GM12891 (cell line): ENCODE data around the gene CD276.

Experiments used
- DNase-seq: peaks from one replicate; pipeline ENCODE4 v3.0.0; 2011; ENCODE audit warnings: low spot score; ENCODE audit not compliant: insufficient read length
- FAIRE-seq: peaks from 2 replicates; lab custom pipeline; 2011; peaks lifted over from hg19 to GRCh38; lab: Jason Lieb, UNC
- PAX5 ChIP-seq: IDR thresholded peaks from 2 replicates; pipeline ENCODE4 v1.6.1; 2011; ENCODE audit warnings: low read length, moderate library complexity, mild to moderate bottlenecking; ENCODE audit not compliant: insufficient read depth, severe bottlenecking
- POLR2A ChIP-seq: IDR thresholded peaks from 2 replicates; pipeline ENCODE4 v1.6.1; 2011; ENCODE audit warnings: low read depth, low read length, control low read depth
- POLR2AphosphoS5 ChIP-seq: IDR thresholded peaks from 2 replicates; pipeline ENCODE4 v1.6.1; 2011; ENCODE audit warnings: low read depth, low read length, control low read depth
- POU2F2 ChIP-seq: IDR thresholded peaks from 2 replicates; pipeline ENCODE4 v1.6.1; 2011; ENCODE audit warnings: low read depth, mild to moderate bottlenecking, control low read depth, low read length, moderate library complexity
- SPI1 ChIP-seq: IDR thresholded peaks from 2 replicates; pipeline ENCODE4 v1.6.1; 2011; ENCODE audit warnings: low read depth, low read length, control low read depth
- TAF1 ChIP-seq: IDR thresholded peaks from 2 replicates; pipeline ENCODE4 v1.6.1; 2011; ENCODE audit warnings: low read depth, low read length, control low read depth

Gene CD276

GRCh38 chr15:73660455-73660854 lies 23.7 kb upstream of the CD276 start:
- DNase-seq = no peak
- TF ChIP-seq POU2F2 (no peak), SPI1 (no peak), POLR2AphosphoS5 (no peak), POLR2A (no peak), PAX5 (no peak), TAF1 (no peak)
- no peak for FAIRE-seq

- no peak for FAIRE-seq
- no peak for TF ChIP-seq POU2F2
- no peak for TF ChIP-seq TAF1
- TF ChIP-seq POLR2A = no peak
- TF ChIP-seq PAX5 = no peak
- TF ChIP-seq SPI1 = no peak
- no peak for TF ChIP-seq POLR2AphosphoS5
Observed at GRCh38 chr15:73674587-73674986, 9.6 kb upstream of the CD276 start.

GRCh38 chr15:73677146-73677607 lies 7.0 kb upstream of the CD276 start:
- DNase-seq = no peak
- peak; percentile 78 for FAIRE-seq

More at GRCh38 chr15:73674587-73674986, 9.6 kb upstream of the CD276 start:
- DNase-seq = no peak

GRCh38 chr15:73677733-73678132 lies 6.5 kb upstream of the CD276 start:
- TF ChIP-seq POU2F2 (no peak), PAX5 (no peak), SPI1 (no peak), TAF1 (no peak), POLR2A (no peak), POLR2AphosphoS5 (no peak)
- FAIRE-seq (no peak), DNase-seq (no peak)

More at GRCh38 chr15:73677146-73677607, 7.0 kb upstream of the CD276 start:
- TF ChIP-seq TAF1 = no peak
- TF ChIP-seq PAX5 = no peak
- no peak for TF ChIP-seq POLR2A
- no peak for TF ChIP-seq POU2F2
- TF ChIP-seq POLR2AphosphoS5 = no peak
- no peak for TF ChIP-seq SPI1

GRCh38 chr15:73678498-73678897 lies 5.7 kb upstream of the CD276 start:
- no peak for FAIRE-seq
- DNase-seq = no peak
- no peak for TF ChIP-seq POU2F2
- no peak for TF ChIP-seq TAF1
- TF ChIP-seq POLR2A = no peak
- TF ChIP-seq SPI1 = no peak
- TF ChIP-seq PAX5 = no peak
- no peak for TF ChIP-seq POLR2AphosphoS5

- FAIRE-seq = no peak
- TF ChIP-seq POLR2AphosphoS5 = no peak
- no peak for DNase-seq
Observed at GRCh38 chr15:73679180-73679579, 5.0 kb upstream of the CD276 start.

- TF ChIP-seq POU2F2 = no peak
- TF ChIP-seq SPI1 = no peak
- no peak for TF ChIP-seq TAF1
- TF ChIP-seq POLR2AphosphoS5 = no peak
- no peak for TF ChIP-seq POLR2A
- no peak for TF ChIP-seq PAX5
- FAIRE-seq (no peak), DNase-seq (no peak)
Observed at GRCh38 chr15:73679964-73680363, 4.2 kb upstream of the CD276 start.

GRCh38 chr15:73680549-73680948 lies 3.6 kb upstream of the CD276 start:
- no peak for DNase-seq
- TF ChIP-seq TAF1 (no peak), POU2F2 (no peak), PAX5 (no peak), POLR2A (no peak), SPI1 (no peak), POLR2AphosphoS5 (no peak)
- no peak for FAIRE-seq

- DNase-seq = no peak
- no peak for FAIRE-seq
- TF ChIP-seq PAX5 (no peak), TAF1 (no peak), SPI1 (no peak), POLR2AphosphoS5 (no peak), POLR2A (no peak), POU2F2 (no peak)
Observed at GRCh38 chr15:73681063-73681462, 3.1 kb upstream of the CD276 start.

GRCh38 chr15:73681856-73682599 lies 2.2 kb upstream of the CD276 start:
- FAIRE-seq (no peak), DNase-seq (no peak)
- TF ChIP-seq SPI1 (no peak), POLR2A (no peak), POU2F2 (no peak), PAX5 (no peak), POLR2AphosphoS5 (no peak)
